Measurements from ENCODE around the gene TMTC2.
"Not testable (repeated sequence)": the region's sequence is repeated elsewhere in the genome, so short reads cannot be mapped to it uniquely, and the experiment has no call there.

The TMTC2 gene

DNA sequence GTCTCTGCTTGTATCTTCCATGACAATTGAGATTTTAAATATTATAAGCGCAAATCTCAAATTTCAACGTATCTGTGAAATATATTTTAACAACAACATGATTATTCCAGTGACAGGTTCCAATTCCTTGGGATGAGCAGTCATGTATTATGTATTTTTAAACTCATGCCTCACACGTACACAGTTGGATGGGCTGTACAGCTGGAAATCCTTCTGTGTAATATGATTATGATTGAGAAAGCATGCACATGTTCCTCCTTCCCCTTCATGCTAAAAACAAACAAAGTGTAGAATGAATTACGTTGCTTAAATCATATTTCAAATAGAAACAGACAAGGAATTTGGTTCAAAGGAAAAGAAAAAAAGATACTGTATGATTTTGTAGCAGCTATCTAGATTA, 428.3 kb downstream of the TMTC2 start:
- H3K27me3 ChIP-seq (replicated peaks; ENCODE audit: control insufficient read depth, insufficient read depth, low read length), result no peaks in the 10 kb centered on the region
- no peaks in the 10 kb centered on the region for H3K36me3 ChIP-seq (ENCODE audit: control insufficient read depth, insufficient read depth, low read length)
- DNase-seq (ENCODE audit: extremely low read depth, insufficient read length), result no peak
- H3K4me3 ChIP-seq (replicated peaks; ENCODE audit: low read depth, low read length), result no peak overlapping the region
- TF ChIP-seq, protein P1, sequence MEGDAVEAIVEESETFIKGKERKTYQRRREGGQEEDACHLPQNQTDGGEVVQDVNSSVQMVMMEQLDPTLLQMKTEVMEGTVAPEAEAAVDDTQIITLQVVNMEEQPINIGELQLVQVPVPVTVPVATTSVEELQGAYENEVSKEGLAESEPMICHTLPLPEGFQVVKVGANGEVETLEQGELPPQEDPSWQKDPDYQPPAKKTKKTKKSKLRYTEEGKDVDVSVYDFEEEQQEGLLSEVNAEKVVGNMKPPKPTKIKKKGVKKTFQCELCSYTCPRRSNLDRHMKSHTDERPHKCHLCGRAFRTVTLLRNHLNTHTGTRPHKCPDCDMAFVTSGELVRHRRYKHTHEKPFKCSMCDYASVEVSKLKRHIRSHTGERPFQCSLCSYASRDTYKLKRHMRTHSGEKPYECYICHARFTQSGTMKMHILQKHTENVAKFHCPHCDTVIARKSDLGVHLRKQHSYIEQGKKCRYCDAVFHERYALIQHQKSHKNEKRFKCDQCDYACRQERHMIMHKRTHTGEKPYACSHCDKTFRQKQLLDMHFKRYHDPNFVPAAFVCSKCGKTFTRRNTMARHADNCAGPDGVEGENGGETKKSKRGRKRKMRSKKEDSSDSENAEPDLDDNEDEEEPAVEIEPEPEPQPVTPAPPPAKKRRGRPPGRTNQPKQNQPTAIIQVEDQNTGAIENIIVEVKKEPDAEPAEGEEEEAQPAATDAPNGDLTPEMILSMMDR (IDR thresholded peaks at IDR 0.05; ENCODE audit: insufficient read depth, low read length, poor library complexity, severe bottlenecking), result no peak

DNA sequence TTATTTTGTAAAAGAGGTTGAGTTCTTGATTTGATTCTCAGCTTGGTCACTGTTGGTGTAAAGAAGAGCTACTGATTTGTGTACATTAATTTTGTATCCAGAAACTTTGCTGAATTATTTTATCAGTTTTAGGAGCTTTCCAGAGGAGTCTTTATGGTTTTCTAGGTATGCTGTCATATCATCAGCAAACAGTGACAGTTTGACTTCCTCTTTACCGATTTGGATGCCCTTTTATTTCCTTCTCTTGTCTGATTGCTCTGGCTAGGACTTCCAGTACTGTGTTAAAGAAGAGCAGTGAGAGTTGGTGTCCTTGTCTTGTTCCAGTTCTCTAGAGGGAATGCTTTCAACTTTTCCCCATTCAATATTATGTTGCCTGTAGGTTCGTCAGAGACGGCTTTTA, 431.2 kb downstream of the TMTC2 start:
- not testable (repeated sequence) for DNase-seq (ENCODE audit: extremely low read depth, insufficient read length); H3K4me3 ChIP-seq (replicated peaks; ENCODE audit: low read depth, low read length); H3K27me3 ChIP-seq (replicated peaks; ENCODE audit: control insufficient read depth, insufficient read depth, low read length); H3K36me3 ChIP-seq (ENCODE audit: control insufficient read depth, insufficient read depth, low read length)

DNA sequence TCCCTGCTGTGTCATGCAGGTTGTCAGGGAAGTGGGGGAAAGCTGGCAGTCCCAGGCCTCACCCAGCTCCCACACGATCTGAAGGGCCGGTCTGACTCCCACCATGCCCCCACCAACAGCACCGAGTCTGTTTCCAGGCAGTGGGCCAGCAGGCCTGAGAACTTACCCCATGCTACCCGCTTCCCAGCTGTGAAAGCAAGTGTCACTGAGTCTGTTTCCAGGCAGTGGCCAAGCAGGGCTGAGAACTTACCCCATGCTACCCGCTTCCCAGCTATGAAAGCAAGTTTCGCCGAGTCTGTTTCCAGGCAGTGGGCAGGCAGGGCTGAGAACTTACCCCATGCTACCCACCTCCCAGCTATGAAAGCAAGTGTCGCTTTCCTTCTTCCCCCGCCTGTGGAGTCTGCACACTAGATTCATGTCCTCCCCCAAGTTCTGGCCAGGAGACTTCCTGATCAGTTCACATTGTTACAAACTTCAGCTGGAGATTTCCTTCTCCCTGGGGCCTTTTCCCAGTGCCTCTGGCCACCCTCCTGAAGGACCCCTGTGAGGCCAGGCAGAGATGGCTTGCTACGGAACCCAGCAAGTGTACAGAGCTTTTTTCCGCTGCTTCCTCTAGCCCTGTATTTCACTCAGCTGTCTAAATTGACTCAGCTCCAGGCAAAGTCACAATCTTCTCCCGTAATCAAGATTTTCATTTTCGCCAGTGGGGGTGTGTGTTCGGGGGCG, 435.4 kb downstream of the TMTC2 start:
- Histone ChIP-seq H3K27me3 (replicated peaks; ENCODE audit: control insufficient read depth, insufficient read depth, low read length) (no peaks in the 10 kb centered on the region), H3K4me3 (replicated peaks; ENCODE audit: low read depth, low read length) (no peak overlapping the region), H3K36me3 (ENCODE audit: control insufficient read depth, insufficient read depth, low read length) (no peaks in the 10 kb centered on the region)
- DNase-seq (ENCODE audit: extremely low read depth, insufficient read length), result no peak
- TF ChIP-seq, protein P1 (IDR thresholded peaks at IDR 0.05; ENCODE audit: insufficient read depth, low read length, poor library complexity, severe bottlenecking), result no peak

DNA sequence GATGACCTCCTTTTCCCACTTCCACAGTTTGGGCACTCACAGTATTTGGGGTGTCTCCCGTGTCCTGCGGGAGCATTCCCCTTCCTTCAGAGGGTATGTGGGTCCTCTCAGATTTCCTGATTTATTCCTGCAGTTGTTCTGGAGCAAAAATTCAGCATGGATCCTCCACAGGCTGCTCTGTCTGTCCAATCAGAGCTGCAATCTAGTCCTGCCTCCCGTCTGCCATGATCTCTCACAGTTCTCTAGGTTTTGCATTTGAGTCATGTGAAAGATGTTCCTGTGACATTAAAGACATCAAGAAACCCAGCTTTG, 435.9 kb downstream of the TMTC2 start:
- no peaks in the 10 kb centered on the region for H3K36me3 ChIP-seq (ENCODE audit: control insufficient read depth, insufficient read depth, low read length)
- no peak overlapping the region for H3K4me3 ChIP-seq (replicated peaks; ENCODE audit: low read depth, low read length)
- no peaks in the 10 kb centered on the region for H3K27me3 ChIP-seq (replicated peaks; ENCODE audit: control insufficient read depth, insufficient read depth, low read length)
- TF ChIP-seq, protein P1 (IDR thresholded peaks at IDR 0.05; ENCODE audit: insufficient read depth, low read length, poor library complexity, severe bottlenecking), result no peak
- DNase-seq (ENCODE audit: extremely low read depth, insufficient read length), result no peak

DNA sequence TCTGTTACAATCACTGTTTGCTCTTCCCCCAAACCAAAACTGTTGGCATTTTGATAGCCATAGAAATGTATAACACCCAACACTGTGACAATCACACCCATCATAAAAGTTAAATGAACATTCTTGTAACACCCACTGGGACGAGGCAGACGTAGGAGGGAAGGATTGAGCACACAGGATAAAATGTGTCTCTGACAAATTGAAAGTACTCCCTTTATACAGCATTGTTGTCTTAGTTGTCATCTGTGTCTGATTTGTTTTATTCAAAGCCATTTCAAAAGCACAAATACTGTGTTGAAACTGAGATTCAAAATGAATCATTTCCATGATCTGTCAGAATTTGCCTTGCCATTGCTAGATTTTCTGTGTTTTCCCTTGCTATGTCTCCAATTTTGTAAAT, 436.3 kb downstream of the TMTC2 start:
- Histone ChIP-seq H3K27me3 (replicated peaks; ENCODE audit: control insufficient read depth, insufficient read depth, low read length) (no peaks in the 10 kb centered on the region), H3K4me3 (replicated peaks; ENCODE audit: low read depth, low read length) (no peak overlapping the region), H3K36me3 (ENCODE audit: control insufficient read depth, insufficient read depth, low read length) (no peaks in the 10 kb centered on the region)
- no peak for DNase-seq (ENCODE audit: extremely low read depth, insufficient read length)
- TF ChIP-seq, protein P1 (IDR thresholded peaks at IDR 0.05; ENCODE audit: insufficient read depth, low read length, poor library complexity, severe bottlenecking), result no peak

DNA sequence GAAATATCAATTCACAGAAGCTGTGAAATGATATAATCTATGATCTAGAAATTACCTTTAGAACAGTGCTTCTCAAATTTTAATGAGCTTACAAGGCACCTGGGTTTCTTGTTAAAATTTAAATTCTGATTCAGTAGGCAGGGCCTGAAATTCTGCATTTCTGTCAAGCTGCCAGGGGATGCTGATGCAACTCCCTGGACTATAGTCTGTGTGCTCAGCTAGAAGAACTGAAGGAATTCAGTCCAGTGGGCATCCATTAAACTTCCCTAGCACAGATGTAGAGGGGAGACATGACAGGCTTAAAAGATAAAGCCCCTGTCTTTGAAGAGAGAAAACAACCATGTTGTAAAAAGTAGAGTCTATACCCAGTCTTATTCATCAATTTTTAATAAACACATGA, 441.8 kb downstream of the TMTC2 start:
- H3K4me3 ChIP-seq (replicated peaks; ENCODE audit: low read depth, low read length), result no peak overlapping the region

More for the DNA sequence above, 441.8 kb downstream of the TMTC2 start:
- Histone ChIP-seq H3K27me3 (replicated peaks; ENCODE audit: control insufficient read depth, insufficient read depth, low read length) (no peaks in the 10 kb centered on the region), H3K36me3 (ENCODE audit: control insufficient read depth, insufficient read depth, low read length) (no peaks in the 10 kb centered on the region)
- TF ChIP-seq, protein P1 (IDR thresholded peaks at IDR 0.05; ENCODE audit: insufficient read depth, low read length, poor library complexity, severe bottlenecking), result no peak
- DNase-seq (ENCODE audit: extremely low read depth, insufficient read length), result no peak

All from GM06990 (cell line).